Heart left ventricle (tissue), 13 donors: ENCODE results near the gene MSRB3.

ENCODE experiments used
- CTCF ChIP-seq, 12 donors: fragments of 200-600 bp; sonication (generic) in 4 of 12; IDR thresholded peaks; one replicate each; pipeline versions ENCODE4 v1.5.0 to v1.8.0; 2018 to 2022; ENCODE audit warnings: antibody characterized with exemption in 12 of 12, mild to moderate bottlenecking in 5 of 12
- POLR2A ChIP-seq, 2 donors: fragments of 450-650 bp; IDR thresholded peaks; one replicate each; pipeline ENCODE4 v1.6.1; 2017; ENCODE audit warnings: antibody characterized with exemption in 2 of 2, mild to moderate bottlenecking in 2 of 2, moderate library complexity in 2 of 2
- donor health status: ischemic (EF 13 %, LVEDD 7.1; RV severe dilation, severe dysfunction).
- donor health status: DM: no; HTN: yes; CAD: no.
- donor health status: DM: no; HTN: no; CAD: no.
- donor health status: ischemic (EF 25% LVEDD 6.9; RV normal size, moderate dysfunction).
- donor health status: ischemic (EF 25% LVEDD 5.7; RV mildly dilated, moderate dysfunction).
- donor health status: ischemic (EF 35%, LVEDD 5.7; RV mildly dilated, moderate dysfunction).
- donor health status: nonischemic (EF 11% LVEDD 7.7; RV severe dilation, severe dysfunction).
- donor health status: DM: yes; HTN: yes; CAD: no.
- donor health status: PGD.
- donor health status: ischemic (EF 29% LVEDD 5.4; RV normal size, mild dysfunction).
- donor health status: nonischemic (EF 23%, LVEDD 6.1; RV moderate dilation, normal function).

GRCh38 chr12:65430571-65431306, 152.3 kb downstream of the MSRB3 start:
- no peak for TF ChIP-seq CTCF (IDR thresholded peaks at IDR 0.05)
- no peak for TF ChIP-seq POLR2A (IDR thresholded peaks at IDR 0.05)
